ENCODE data around the gene GDF2. TPM values are rescaled to one million over a fixed set of nuclear protein-coding genes. Genes with fewer than 3 reads are reported as not detected.

The GDF2 gene
- total RNA-seq, result not detected in 2 replicates
- long read RNA-seq, result 0 reads

DNA sequence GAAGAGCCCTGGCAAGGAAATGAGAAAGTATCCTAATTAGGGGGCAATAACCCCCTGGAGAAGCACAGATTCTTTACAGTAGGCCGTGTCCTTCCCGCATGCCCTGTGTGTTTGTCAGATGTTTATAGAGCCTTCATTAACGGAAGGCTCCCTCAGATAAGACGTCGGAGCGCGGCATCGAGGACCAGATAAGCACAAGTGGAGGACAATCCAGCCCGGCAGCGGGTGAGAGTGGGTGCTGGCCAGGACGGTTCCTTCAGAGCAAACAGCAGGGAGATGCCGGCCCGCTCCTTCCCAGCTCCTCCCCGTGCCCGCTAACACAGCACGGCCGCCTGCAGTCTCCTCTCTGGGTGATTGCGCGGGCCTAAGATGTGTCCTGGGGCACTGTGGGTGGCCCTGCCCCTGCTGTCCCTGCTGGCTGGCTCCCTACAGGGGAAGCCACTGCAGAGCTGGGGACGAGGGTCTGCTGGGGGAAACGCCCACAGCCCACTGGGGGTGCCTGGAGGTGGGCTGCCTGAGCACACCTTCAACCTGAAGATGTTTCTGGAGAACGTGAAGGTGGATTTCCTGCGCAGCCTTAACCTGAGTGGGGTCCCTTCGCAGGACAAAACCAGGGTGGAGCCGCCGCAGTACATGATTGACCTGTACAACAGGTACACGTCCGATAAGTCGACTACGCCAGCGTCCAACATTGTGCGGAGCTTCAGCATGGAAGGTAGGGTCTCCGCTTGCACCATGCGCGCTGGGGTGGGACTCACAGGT is at the start of gene GDF2:
GDF2 (plus strand) TSS at position 155 of the 762 bp plus-strand sequence; CDS start at position 370, 215 bp downstream.
- Mint-ChIP-seq H3K27me3 (ENCODE audit: unreplicated experiment) (peaks cover 30% of the 10 kb centered on the region), H3K36me3 (ENCODE audit: unreplicated experiment) (no peaks in the 10 kb centered on the region), H3K4me1 (ENCODE audit: unreplicated experiment) (no peaks in the 10 kb centered on the region), H3K27ac (ENCODE audit: unreplicated experiment) (no peak within 1 kb of the TSS), H3K9me3 (ENCODE audit: unreplicated experiment) (no peaks in the 10 kb centered on the region), H3K4me3 (ENCODE audit: unreplicated experiment) (no peak within 1 kb of the TSS)
- TF ChIP-seq, protein P1, sequence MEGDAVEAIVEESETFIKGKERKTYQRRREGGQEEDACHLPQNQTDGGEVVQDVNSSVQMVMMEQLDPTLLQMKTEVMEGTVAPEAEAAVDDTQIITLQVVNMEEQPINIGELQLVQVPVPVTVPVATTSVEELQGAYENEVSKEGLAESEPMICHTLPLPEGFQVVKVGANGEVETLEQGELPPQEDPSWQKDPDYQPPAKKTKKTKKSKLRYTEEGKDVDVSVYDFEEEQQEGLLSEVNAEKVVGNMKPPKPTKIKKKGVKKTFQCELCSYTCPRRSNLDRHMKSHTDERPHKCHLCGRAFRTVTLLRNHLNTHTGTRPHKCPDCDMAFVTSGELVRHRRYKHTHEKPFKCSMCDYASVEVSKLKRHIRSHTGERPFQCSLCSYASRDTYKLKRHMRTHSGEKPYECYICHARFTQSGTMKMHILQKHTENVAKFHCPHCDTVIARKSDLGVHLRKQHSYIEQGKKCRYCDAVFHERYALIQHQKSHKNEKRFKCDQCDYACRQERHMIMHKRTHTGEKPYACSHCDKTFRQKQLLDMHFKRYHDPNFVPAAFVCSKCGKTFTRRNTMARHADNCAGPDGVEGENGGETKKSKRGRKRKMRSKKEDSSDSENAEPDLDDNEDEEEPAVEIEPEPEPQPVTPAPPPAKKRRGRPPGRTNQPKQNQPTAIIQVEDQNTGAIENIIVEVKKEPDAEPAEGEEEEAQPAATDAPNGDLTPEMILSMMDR (IDR thresholded peaks at IDR 0.05), result no peak
- DNase-seq (ENCODE audit: extremely low spot score, unreplicated experiment), result no peak

DNA sequence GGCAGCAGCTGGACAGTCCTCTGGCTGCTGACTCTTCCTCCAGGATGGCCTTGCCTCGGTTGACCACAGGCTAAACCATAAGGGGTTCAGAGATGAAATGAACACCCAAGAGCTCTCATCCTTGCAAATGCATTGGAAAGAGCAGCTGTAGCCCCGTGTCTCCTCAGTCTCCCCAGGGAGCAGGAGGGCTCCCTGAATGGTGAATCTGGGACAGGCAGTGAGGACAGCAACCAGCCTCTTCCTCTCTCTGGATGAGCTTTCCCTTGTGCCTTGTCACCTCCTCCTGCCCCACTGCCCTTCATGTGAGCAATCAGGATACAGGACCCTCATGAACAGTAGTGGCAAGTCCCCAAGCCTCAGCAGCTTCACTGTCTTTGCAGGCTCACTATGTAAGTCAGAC is 46.2 kb upstream of the GDF2 start:
- H3K4me1 Mint-ChIP-seq (ENCODE audit: unreplicated experiment), result no peaks in the 10 kb centered on the region

DNA sequence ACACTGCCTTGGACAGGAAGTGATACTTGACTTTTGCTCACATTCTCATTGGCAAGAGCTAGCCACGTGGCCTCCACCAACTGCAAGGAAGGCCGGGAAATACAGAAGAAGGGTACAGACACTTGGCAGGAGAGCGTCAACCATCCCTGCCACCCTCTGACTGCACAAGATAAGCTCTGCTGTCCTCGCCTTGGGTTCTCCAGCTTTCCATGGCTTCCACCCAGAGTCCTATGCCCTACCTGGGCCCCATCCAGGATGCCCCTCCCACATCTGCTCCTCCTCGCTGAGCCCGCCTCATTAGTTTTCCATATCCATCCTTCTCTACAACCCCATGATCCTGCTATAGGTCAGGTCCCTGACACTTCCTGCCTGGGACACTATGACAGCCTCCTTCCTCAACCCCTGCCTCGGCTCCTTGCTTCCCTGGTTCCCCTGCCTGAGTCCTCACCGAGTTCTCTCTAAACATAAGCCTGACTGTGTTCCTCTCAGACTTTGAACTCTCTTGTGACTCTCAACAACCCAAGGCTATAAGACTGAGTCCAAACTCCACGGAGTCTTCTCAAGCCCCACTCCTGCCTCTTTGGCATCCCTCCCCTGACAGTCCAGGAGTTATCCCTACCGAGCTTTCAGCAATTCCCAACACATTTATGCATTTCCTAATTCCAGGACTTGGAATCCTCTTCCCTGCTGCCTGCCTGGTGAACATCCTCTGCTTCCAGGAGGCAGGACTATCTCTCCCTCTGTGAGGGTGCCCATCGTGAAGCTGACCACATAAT is 45.5 kb upstream of the GDF2 start:
- H3K27ac Mint-ChIP-seq (ENCODE audit: unreplicated experiment), result no peak overlapping the region
- DNase-seq (ENCODE audit: extremely low spot score, unreplicated experiment), result peak; percentile 70
- peaks cover 10% of the 10 kb centered on the region for H3K27me3 Mint-ChIP-seq (ENCODE audit: unreplicated experiment)
- no peaks in the 10 kb centered on the region for H3K4me1 Mint-ChIP-seq (ENCODE audit: unreplicated experiment)
- TF ChIP-seq, protein P1 (IDR thresholded peaks at IDR 0.05), result no peak
- no peak overlapping the region for H3K4me3 Mint-ChIP-seq (ENCODE audit: unreplicated experiment)
- H3K9me3 Mint-ChIP-seq (ENCODE audit: unreplicated experiment), result no peaks in the 10 kb centered on the region
- no peaks in the 10 kb centered on the region for H3K36me3 Mint-ChIP-seq (ENCODE audit: unreplicated experiment)

More for the DNA sequence above, 46.2 kb upstream of the GDF2 start:
- H3K27ac Mint-ChIP-seq (ENCODE audit: unreplicated experiment), result no peak overlapping the region
- H3K36me3 Mint-ChIP-seq (ENCODE audit: unreplicated experiment), result no peaks in the 10 kb centered on the region
- peaks cover 10% of the 10 kb centered on the region for H3K27me3 Mint-ChIP-seq (ENCODE audit: unreplicated experiment)
- H3K4me3 Mint-ChIP-seq (ENCODE audit: unreplicated experiment), result no peak overlapping the region
- TF ChIP-seq, protein P1 (IDR thresholded peaks at IDR 0.05), result no peak
- H3K9me3 Mint-ChIP-seq (ENCODE audit: unreplicated experiment), result no peaks in the 10 kb centered on the region
- DNase-seq (ENCODE audit: extremely low spot score, unreplicated experiment), result peak; percentile 70

- TF ChIP-seq, protein P1 (IDR thresholded peaks at IDR 0.05), result no peak
- peaks cover 11% of the 10 kb centered on the region for H3K27me3 Mint-ChIP-seq (ENCODE audit: unreplicated experiment)
Measured at GRCh38 chr10:47277352-47278151, 44.7 kb upstream of the GDF2 start.

More at GRCh38 chr10:47277352-47278151, 44.7 kb upstream of the GDF2 start:
- Mint-ChIP-seq H3K4me3 (ENCODE audit: unreplicated experiment) (no peak overlapping the region), H3K9me3 (ENCODE audit: unreplicated experiment) (no peaks in the 10 kb centered on the region), H3K36me3 (ENCODE audit: unreplicated experiment) (no peaks in the 10 kb centered on the region), H3K27ac (ENCODE audit: unreplicated experiment) (no peak overlapping the region), H3K4me1 (ENCODE audit: unreplicated experiment) (no peaks in the 10 kb centered on the region)
- DNase-seq (ENCODE audit: extremely low spot score, unreplicated experiment), result no peak
